ENCODE measurements around the gene GPR143.

DNA sequence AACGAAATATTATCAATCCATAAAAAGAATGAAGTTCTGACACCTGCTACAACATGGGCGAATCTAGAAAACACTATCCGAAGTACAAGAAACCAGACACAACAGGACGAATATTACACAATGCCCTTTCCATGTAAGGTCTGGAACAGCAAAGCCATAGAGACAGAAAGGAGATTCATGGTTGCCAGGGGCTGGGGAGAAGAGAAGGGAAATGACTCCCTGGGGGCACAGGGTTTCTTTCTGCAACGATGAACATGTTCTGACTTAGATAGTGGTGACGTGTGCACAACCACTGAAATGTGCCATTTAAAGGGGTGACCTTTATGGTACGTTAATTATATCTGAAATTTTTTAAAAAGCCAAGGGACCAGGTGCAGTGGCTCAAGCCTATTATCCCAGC lies 28.3 kb downstream of the GPR143 start:
- TF ChIP-seq, protein P1, sequence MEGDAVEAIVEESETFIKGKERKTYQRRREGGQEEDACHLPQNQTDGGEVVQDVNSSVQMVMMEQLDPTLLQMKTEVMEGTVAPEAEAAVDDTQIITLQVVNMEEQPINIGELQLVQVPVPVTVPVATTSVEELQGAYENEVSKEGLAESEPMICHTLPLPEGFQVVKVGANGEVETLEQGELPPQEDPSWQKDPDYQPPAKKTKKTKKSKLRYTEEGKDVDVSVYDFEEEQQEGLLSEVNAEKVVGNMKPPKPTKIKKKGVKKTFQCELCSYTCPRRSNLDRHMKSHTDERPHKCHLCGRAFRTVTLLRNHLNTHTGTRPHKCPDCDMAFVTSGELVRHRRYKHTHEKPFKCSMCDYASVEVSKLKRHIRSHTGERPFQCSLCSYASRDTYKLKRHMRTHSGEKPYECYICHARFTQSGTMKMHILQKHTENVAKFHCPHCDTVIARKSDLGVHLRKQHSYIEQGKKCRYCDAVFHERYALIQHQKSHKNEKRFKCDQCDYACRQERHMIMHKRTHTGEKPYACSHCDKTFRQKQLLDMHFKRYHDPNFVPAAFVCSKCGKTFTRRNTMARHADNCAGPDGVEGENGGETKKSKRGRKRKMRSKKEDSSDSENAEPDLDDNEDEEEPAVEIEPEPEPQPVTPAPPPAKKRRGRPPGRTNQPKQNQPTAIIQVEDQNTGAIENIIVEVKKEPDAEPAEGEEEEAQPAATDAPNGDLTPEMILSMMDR (IDR thresholded peaks at IDR 0.05), result no peak
- TF ChIP-seq EP300 (IDR thresholded peaks at IDR 0.05), result no peak
- TF ChIP-seq POLR2A (IDR thresholded peaks at IDR 0.05), result no peak

All from sigmoid colon (tissue), 4 donors.